ENCODE measurements around the gene REXO5.

DNA sequence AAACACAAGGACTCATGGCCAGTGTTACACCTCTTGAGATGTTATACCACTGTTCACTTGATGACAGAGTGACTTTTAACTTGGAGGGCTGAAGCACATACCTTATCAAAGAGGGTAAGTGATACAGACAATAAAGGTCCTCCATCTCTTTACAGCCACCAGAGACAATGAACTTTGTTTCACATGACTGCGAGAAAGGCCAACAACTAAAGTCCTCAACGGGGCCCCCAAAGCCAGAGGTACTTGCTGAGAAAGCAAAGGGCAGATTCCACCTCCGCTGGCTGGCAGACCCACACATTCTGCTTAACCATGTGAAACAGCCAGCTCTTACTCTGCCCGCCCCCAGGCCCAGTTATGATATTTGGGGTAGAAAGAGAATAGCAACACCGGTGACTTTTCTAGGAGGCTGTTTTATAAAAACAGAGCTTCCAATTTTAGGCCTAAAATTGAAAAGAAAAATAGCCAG is 72.4 kb downstream of the REXO5 start:
- TF ChIP-seq CTCF (IDR thresholded peaks at IDR 0.05) (no peak), POLR2A (IDR thresholded peaks at IDR 0.05) (no peak), POLR2AphosphoS5 (IDR thresholded peaks at IDR 0.05) (no peak)

All from upper lobe of left lung (tissue), 4 donors.